ENCODE data around the gene TRAPPC11.

DNA sequence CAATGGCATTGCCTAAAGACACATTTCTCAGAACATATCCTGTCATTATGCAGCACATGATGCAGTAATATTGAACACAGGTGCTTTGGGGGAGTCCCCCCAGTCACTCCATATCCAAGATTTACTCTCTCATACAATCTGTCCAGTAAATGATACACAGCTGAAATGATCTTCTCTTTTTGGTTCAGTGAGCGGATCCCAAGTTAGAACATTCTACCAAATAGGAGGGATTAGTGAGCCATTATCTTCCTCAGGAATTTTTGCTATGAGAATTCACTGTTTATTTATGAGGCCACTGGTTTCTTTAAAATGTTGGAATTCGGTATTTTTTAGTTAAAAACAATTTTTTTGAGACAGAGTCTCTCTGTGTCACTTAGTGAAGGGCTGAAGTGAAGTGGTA, 96.5 kb downstream of the TRAPPC11 start:
- no peak for TF ChIP-seq CTCF (IDR thresholded peaks at IDR 0.05)
- TF ChIP-seq POLR2AphosphoS5 (IDR thresholded peaks at IDR 0.05; ENCODE audit: insufficient read depth in 1 of 2, low read depth in 1 of 2), result no peak
- TF ChIP-seq POLR2A (IDR thresholded peaks at IDR 0.05), result no peak
